Measurements from ENCODE around the gene TECTA. TPM values are rescaled to one million over a fixed set of nuclear protein-coding genes. Genes with fewer than 3 reads are reported as not detected.

Gene TECTA
- total and polyA plus RNA-seq, 2 of the 8 experiments (the other 6 are each of a cell fraction or from before 2014, with no cell fraction given), result 0.59 to 1.0 TPM

DNA sequence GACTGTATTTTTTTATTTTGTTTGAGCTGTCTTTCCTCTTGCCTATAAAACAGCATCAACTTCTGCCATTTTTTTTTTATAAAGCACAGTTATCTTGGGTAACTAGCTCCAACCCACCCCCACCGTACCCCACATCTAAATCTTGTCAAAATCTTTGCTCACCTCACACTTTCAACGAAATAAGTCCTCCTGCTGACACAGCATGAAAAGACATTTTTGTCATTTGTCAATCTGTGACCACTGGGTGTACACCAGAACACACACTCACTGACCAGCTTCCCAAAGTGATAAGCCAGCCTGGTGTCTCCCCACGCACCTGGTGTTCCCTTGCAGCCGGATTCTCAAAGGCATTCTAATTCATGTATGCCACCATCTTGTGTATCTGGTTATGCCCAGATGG, 1.7 kb upstream of the TECTA start:
- Histone ChIP-seq H3K14ac (ENCODE audit: insufficient read length) (no peak overlapping the region), H3K23me2 (ENCODE audit: low read depth, low read length) (no peaks in the 10 kb centered on the region), H3K79me2 (ENCODE audit: control insufficient read depth in 1 of 2, insufficient read depth in 2 of 2, low read length in 2 of 2) (no peaks in the 10 kb centered on the region), H3K4me3 (ENCODE audit: extremely low read depth in 1 of 4, insufficient read depth in 2 of 4, low read depth in 3 of 4, low read length in 4 of 4) (no peak overlapping the region), H2BK20ac (ENCODE audit: low read length) (no peak overlapping the region), H3K9me3 (ENCODE audit: insufficient read depth in 2 of 2, low read depth in 1 of 2, low read length in 1 of 2) (no peaks in the 10 kb centered on the region), H2AFZ (ENCODE audit: low read length) (no peak overlapping the region), H2BK12ac (ENCODE audit: low read depth, low read length) (no peak overlapping the region), H4K5ac (ENCODE audit: insufficient read length, low read depth, low read length) (no peak overlapping the region), H4K20me1 (replicated peaks in 1 of 2; ENCODE audit: control insufficient read depth in 1 of 2, insufficient read depth in 2 of 2, low read length in 2 of 2) (no peaks in the 10 kb centered on the region), H3K27me3 (replicated peaks in 1 of 4; ENCODE audit: control insufficient read depth in 3 of 4, extremely low read depth in 1 of 4, insufficient read depth in 3 of 4, low read length in 3 of 4) (no peaks in the 10 kb centered on the region), H3K56ac (replicated peaks; ENCODE audit: insufficient read length, low read depth, low read length) (no peak overlapping the region), H3K79me1 (ENCODE audit: low read depth, low read length) (no peaks in the 10 kb centered on the region), H2BK15ac (ENCODE audit: low read length) (no peak overlapping the region), H3K23ac (ENCODE audit: insufficient read length) (no peak overlapping the region), H4K91ac (replicated peaks; ENCODE audit: insufficient read length, low read length) (no peak overlapping the region), H3K9ac (replicated peaks in 1 of 4; ENCODE audit: extremely low read depth in 1 of 4, low read depth in 3 of 4, low read length in 3 of 4) (no peak overlapping the region), H2BK120ac (replicated peaks; ENCODE audit: low read depth, low read length) (no peak overlapping the region), H3K18ac (ENCODE audit: extremely low read depth, low read length) (no peak overlapping the region), H3K4me2 (ENCODE audit: insufficient read depth in 1 of 2, low read depth in 2 of 2, low read length in 2 of 2) (no peak overlapping the region), H2BK5ac (ENCODE audit: low read depth, low read length) (no peak overlapping the region), H4K8ac (ENCODE audit: extremely low read depth, insufficient read depth, low read length) (no peak overlapping the region), H3K4me1 (replicated peaks in 1 of 4; ENCODE audit: control insufficient read depth in 3 of 4, insufficient read depth in 4 of 4, low read length in 3 of 4) (peaks cover 0 to 3% (median 1%) of the 10 kb centered on the region in 4 experiments; a peak in 3 of 7 replicates), H2AK5ac (ENCODE audit: low read depth, low read length) (no peak overlapping the region), H3K36me3 (ENCODE audit: control insufficient read depth in 2 of 4, insufficient read depth in 4 of 4, low read length in 3 of 4) (no peaks in the 10 kb centered on the region), H3K4ac (replicated peaks; ENCODE audit: insufficient read length, low read depth, low read length) (no peak overlapping the region), H3K27ac (ENCODE audit: low read depth, low read length) (no peak overlapping the region)
- no peak for FAIRE-seq
- WGBS, 2 experiments (ENCODE audit: extremely low coverage in 1 of 2, insufficient coverage in 1 of 2, insufficient read length in 1 of 2, insufficient replicate concordance in 2 of 2, low coverage in 1 of 2, low lambda C conversion rate in 2 of 2, missing lambda C conversion rate in 1 of 2), result 88% methylated on average over 4 of the region's 4 CpGs; no CpG with 5 or more reads in 1 of the 2 experiments
- no peak for DNase-seq (ENCODE audit: low read depth in 1 of 2, low spot score in 2 of 2)
- TF ChIP-seq RNF2 (IDR thresholded peaks at IDR 0.05; ENCODE audit: borderline replicate concordance, low read depth, low read length, missing control alignments, poor library complexity, severe bottlenecking), result no peak
- ChIA-PET POLR2A (ENCODE audit: partially characterized antibody) (interaction anchor here (1.2 to 1.3 kb wide), 2 partner anchors 14 to 21 kb away, joined by 3 read pairs; no protein-coding TSS in a partner anchor), CTCF (ENCODE audit: partially characterized antibody) (interaction anchor here (0.7 to 1.6 kb wide), 6 partner anchors 14 to 547 kb away, joined by 3 to 6 read pairs (median 3); no protein-coding TSS in a partner anchor)

All from H1 (cell line).